Body of pancreas (tissue), 4 donors: ENCODE measurements around the gene PTPRN2. TPM values are rescaled to one million over a fixed set of nuclear protein-coding genes. Genes with fewer than 3 reads are reported as not detected.

ENCODE experiments used
- ATAC-seq: fragments of 150-250 bp; one replicate; pipeline ENCODE4 v1.9.1; 2016
- DNase-seq, 4 donors: peaks; one replicate each; pipeline ENCODE4 v3.0.0-alpha.2; 2019
- H3K27ac ChIP-seq, 4 donors: fragments of 200-600 bp; sonication (generic); 1 replicate in 3 of 4; 2 replicates in 1 of 4; pipeline versions ENCODE4 v1.5.1 to v1.6.1; 2016 to 2019; ENCODE audit warnings: mild to moderate bottlenecking in 1 of 4, mixed read lengths in 1 of 4, moderate library complexity in 1 of 4
- H3K27me3 ChIP-seq, 2 donors: fragments of 200-600 bp; sonication (generic); one replicate each; pipeline ENCODE4 v1.6.0; 2016; ENCODE audit warnings: mild to moderate bottlenecking in 1 of 2
- H3K36me3 ChIP-seq, 2 donors: fragments of 200-600 bp; sonication (generic); replicated peaks in 1 of 2; 2 replicates each; pipeline ENCODE4 v1.5.1; 2016; ENCODE audit warnings: low read depth in 2 of 2; ENCODE audit not compliant: insufficient read depth in 1 of 2
- H3K4me1 ChIP-seq: fragments of 200-600 bp; sonication (generic); one replicate; pipeline ENCODE4 v1.6.0; 2016
- H3K4me3 ChIP-seq, 2 donors: fragments of 200-600 bp; sonication (generic); 1 replicate in 1 of 2; 2 replicates in 1 of 2; pipeline ENCODE4 v1.5.1; 2016 to 2019
- H3K9me3 ChIP-seq, 3 donors: fragments of 200-600 bp; sonication (generic); 1 replicate in 2 of 3; 2 replicates in 1 of 3; pipeline ENCODE4 v1.5.1; 2016
- POLR2A ChIP-seq, 3 donors: fragments of 450-650 bp; IDR thresholded peaks; one replicate each; pipeline ENCODE4 v1.6.1; 2016; ENCODE audit warnings: antibody characterized with exemption in 3 of 3, mild to moderate bottlenecking in 2 of 3
- WGBS, 2 donors: methylation state at CpG; one replicate each; pipeline ENCODE4 v1.1.5; 2017; 5-methylcytosine and 5-hydroxymethylcytosine counted together
- intact Hi-C: fragments of 100-400 bp; cut with DNase I; formaldehyde crosslinking; loops from one replicate; pipeline ENCODE4 v1.15.1; 2023
- total RNA-seq, 2 donors: library from RNA; depleted of rRNA; stranded (reverse); fragments of >200 nt; gene quantifications; one replicate each; pipeline ENCODE4 v1.1.0, GENCODE V29; 2016
- TF ChIP-seq, protein P1 (sequence below), 7 experiments: fragments of 450-650 bp in 4 of 7; fragments of 200-600 bp in 3 of 7; sonication (generic) in 3 of 7; IDR thresholded peaks; one replicate each; pipeline ENCODE4 v1.5.1; 2016 to 2019; ENCODE audit warnings: antibody characterized with exemption in 7 of 7

Gene PTPRN2
- total RNA-seq, 2 donors from 2014 or later = 31.6 to 76.1 TPM

DNA sequence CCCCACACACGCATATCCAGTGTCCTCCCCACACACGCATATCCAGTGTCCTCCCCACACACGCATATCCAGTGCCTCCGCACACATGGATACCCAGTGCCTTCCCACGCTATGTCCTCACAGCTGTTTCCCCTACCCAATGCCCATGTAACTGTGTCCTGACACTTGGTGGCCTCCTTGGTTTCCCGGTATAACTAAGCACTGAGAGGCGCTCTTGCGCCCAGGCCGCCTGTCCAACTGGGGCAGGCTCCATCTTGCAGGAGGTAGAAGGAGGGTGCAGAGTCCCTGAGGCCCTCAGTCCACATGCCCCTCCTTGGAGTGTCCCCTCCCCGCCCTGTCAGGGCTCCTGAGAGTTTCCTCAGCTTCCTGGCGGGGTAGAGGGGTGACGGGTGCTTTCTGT, 715.2 kb downstream of the PTPRN2 start:
- DNase-seq (no peak), ATAC-seq (no peak)
- Histone ChIP-seq H3K27me3 (no peaks in the 10 kb centered on the region), H3K4me1 (no peaks in the 10 kb centered on the region), H3K36me3 (no peaks in the 10 kb centered on the region), H3K9me3 (no peaks in the 10 kb centered on the region), H3K27ac (no peak overlapping the region), H3K4me3 (no peak overlapping the region)
- intact Hi-C loops = no loop called here
- TF ChIP-seq POLR2A (IDR thresholded peaks at IDR 0.05) = no peak
- TF ChIP-seq, protein P1, sequence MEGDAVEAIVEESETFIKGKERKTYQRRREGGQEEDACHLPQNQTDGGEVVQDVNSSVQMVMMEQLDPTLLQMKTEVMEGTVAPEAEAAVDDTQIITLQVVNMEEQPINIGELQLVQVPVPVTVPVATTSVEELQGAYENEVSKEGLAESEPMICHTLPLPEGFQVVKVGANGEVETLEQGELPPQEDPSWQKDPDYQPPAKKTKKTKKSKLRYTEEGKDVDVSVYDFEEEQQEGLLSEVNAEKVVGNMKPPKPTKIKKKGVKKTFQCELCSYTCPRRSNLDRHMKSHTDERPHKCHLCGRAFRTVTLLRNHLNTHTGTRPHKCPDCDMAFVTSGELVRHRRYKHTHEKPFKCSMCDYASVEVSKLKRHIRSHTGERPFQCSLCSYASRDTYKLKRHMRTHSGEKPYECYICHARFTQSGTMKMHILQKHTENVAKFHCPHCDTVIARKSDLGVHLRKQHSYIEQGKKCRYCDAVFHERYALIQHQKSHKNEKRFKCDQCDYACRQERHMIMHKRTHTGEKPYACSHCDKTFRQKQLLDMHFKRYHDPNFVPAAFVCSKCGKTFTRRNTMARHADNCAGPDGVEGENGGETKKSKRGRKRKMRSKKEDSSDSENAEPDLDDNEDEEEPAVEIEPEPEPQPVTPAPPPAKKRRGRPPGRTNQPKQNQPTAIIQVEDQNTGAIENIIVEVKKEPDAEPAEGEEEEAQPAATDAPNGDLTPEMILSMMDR (IDR thresholded peaks at IDR 0.05) = no peak
- whole genome bisulfite sequencing, 2 donors = 88 to 91% methylated on average over 12 of the region's 12 CpGs

DNA sequence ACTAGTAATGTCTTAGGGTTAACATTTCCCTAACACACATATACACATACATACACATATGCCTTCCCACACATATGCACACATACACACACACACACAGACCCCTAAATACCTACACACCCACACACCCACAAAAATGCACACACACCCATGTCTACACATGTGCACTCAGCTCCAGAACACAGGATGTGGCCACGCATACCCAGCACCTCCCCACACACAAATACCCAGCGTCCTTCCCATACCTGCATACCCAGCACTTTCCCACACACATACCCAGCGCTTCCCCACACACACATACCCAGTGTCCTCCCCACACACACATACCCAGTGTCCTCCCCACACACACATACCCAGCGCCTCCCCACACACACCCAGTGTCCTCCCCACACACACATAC, 715.9 kb downstream of the PTPRN2 start:
- intact Hi-C loops = no loop called here
- DNase-seq (no peak), ATAC-seq (no peak)
- H3K27me3 ChIP-seq = no peaks in the 10 kb centered on the region
- no peak overlapping the region for H3K4me3 ChIP-seq
- TF ChIP-seq, protein P1 (IDR thresholded peaks at IDR 0.05) = no peak
- TF ChIP-seq POLR2A (IDR thresholded peaks at IDR 0.05) = no peak
- H3K27ac ChIP-seq = no peak overlapping the region
- H3K9me3 ChIP-seq = no peaks in the 10 kb centered on the region
- H3K36me3 ChIP-seq = no peaks in the 10 kb centered on the region
- 87 to 88% methylated on average over 4 of the region's 4 CpGs for WGBS, 2 donors
- no peaks in the 10 kb centered on the region for H3K4me1 ChIP-seq

DNA sequence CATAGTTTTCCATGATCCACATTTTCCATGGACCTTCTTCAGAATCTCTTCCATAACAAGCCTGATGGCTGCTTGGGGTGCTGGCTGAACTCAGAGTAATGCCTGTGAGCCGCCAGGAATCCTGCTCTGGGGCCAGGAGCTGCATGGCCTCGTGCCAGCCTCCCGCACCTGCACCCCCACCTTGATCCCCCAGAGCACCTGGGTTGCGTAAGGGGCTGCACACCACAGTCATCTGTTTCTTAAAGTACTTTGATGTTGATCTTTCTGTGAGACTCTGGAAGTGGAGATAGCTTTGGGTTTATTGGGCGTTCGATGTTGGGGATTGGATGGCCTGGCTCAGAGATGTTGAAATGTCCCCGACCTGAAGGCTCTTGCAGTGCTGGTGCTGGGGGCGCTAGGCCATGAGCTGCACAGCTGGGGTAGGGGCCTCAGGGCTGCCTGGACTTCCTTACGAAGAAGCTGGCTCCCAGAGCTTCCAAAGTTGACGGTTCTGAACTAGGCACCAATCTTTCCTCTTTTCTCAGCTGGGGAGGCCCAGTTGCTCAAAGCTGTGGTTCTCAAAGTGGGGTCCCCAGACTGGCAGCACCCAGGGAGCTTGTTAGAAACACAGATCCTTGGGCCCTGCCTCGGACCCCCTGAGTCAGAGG, 716.9 kb downstream of the PTPRN2 start:
- H3K4me3 ChIP-seq = no peak overlapping the region
- H3K27ac ChIP-seq = no peak overlapping the region
- intact Hi-C loops = no loop called here
- no peaks in the 10 kb centered on the region for H3K9me3 ChIP-seq
- DNase-seq (no peak), ATAC-seq (no peak)
- H3K27me3 ChIP-seq = no peaks in the 10 kb centered on the region
- H3K4me1 ChIP-seq = no peaks in the 10 kb centered on the region
- WGBS, 2 donors = 80 to 89% methylated on average over 6 to 11 of the region's 11 CpGs
- TF ChIP-seq POLR2A (IDR thresholded peaks at IDR 0.05) = no peak
- TF ChIP-seq, protein P1 (IDR thresholded peaks at IDR 0.05) = no peak
- H3K36me3 ChIP-seq = no peaks in the 10 kb centered on the region

DNA sequence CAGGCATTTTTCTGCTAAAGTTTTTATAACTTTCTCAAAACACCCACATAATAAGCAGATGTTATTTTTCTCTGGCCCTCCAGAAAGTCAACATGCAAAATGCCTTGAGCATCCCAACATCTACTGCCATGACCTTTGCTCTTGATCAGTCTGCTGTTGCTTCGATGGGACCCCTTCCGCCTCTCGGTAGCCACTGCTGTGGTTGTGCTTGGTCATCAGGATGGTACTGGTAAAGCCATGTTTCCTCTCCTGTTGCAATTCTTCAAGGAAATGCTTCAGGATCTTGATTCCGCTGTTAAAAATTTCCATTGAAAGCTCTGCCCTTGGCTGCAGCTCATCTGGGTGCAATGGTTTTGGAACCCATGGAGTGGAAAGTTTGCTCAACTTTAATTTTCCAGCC, 717.8 kb downstream of the PTPRN2 start:
- no peaks in the 10 kb centered on the region for H3K4me1 ChIP-seq
- intact Hi-C loops = no loop called here
- no peaks in the 10 kb centered on the region for H3K27me3 ChIP-seq
- TF ChIP-seq, protein P1 (IDR thresholded peaks at IDR 0.05) = no peak
- DNase-seq (no peak), ATAC-seq (no peak)
- 94 to 95% methylated on average over 4 of the region's 4 CpGs for WGBS, 2 donors
- H3K36me3 ChIP-seq = no peaks in the 10 kb centered on the region
- H3K4me3 ChIP-seq = no peak overlapping the region
- no peaks in the 10 kb centered on the region for H3K9me3 ChIP-seq
- no peak overlapping the region for H3K27ac ChIP-seq

DNA sequence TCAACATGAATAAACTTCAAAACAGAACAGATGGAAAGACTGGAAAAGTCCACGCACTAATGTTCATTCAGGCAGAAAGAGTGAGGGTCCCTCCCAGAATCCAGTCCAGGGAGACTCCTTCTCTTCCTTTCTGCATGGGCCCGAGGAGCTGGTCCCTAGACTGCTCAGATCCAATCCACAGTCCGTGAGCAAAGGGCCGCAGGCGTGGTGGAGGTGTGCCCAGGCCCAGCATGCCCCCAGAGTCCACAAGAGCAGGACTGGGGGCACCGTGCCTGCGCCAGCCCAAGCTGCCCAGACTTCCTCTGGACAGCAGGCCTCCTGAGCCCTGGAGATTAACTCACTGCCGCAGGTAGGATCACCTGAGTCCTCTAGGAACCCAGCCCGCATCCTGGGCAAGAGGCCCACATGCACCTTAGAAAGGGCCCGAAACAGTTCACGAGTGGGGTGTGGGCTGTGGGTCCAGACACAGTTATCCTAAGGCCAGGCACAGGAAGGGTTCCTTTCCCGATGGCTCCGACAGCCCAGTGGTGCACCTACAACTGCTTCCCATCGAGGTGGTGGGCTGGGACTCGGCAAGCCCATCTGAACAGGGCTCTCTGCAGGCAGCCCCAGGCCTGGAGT, 719.8 kb downstream of the PTPRN2 start:
- no peaks in the 10 kb centered on the region for H3K36me3 ChIP-seq
- intact Hi-C loops = no loop called here
- DNase-seq (no peak), ATAC-seq (no peak)
- no peak overlapping the region for H3K4me3 ChIP-seq
- no peaks in the 10 kb centered on the region for H3K9me3 ChIP-seq
- 96 to 97% methylated on average over 4 to 14 of the region's 15 CpGs for WGBS, 2 donors
- no peak overlapping the region for H3K27ac ChIP-seq
- no peaks in the 10 kb centered on the region for H3K27me3 ChIP-seq
- TF ChIP-seq, protein P1 (IDR thresholded peaks at IDR 0.05) = no peak
- no peak for TF ChIP-seq POLR2A (IDR thresholded peaks at IDR 0.05)
- no peaks in the 10 kb centered on the region for H3K4me1 ChIP-seq
